ENCODE data around the gene ARHGAP23.

ARHGAP23 gene

DNA sequence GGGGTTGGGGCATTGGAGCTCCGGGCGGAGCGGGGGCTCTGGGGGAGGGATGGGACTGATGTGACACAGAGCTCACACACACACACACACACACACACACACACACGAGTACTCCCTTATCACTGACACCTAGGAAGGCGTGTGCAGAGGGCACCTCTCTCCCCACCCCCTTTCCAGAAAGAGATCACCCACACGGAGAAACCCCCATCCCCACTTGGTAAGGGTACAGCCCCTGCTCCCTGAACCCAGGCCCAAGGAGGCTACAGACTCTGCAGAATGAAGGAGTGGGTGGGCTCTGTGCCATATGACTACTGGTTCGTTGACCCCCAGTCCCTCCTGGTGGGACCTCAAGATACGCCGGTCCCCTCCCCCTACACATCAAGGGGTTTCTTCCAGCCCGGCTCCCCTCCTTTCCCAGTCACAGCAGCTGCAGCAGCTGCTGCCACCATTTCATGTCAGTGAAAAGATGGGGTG lies 8.7 kb upstream of the ARHGAP23 start:
- DNase-seq (ENCODE audit: low read depth): no peak
- H3K4me3 ChIP-seq (ENCODE audit: low read depth, low read length): peak overlapping the region; percentile 35

GRCh38 chr17:38420518-38420917 lies 7.7 kb upstream of the ARHGAP23 start:
- H3K4me3 ChIP-seq (ENCODE audit: low read depth, low read length): no peak overlapping the region

DNA sequence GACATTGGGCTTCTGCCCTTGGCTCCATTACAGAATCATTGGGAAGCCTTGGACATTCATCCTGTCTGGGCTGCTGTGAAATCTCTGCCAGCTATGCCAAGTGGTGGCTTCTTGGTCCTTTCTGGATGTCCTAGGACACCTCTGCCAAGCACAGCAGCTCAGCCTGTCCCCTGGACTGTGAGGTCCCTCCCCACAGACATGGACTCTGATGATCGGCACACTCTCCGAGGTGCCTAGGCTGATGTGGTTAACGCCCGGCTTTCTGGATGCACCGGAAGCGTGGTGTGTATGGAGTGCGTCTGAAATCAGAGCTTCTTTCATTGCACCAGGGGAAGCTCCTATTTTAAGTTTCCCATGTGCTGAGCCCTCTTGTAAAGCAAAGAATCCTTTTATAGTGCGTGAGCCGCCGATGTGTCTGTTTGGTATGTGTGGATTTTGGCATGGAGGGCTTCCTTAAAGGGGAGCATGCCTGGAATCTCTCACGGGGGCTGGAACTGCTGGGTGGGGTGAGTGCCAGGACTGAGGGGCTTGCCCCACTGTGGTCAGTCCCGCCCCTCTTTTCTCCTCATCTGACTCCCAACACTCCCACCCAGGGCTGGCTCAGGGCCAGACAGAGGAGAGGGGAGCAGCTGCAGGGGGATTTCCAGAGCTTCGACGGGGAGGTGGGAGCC lies 7.0 kb upstream of the ARHGAP23 start:
- no peak overlapping the region for H3K4me3 ChIP-seq (ENCODE audit: low read depth, low read length)
- DNase-seq (ENCODE audit: low read depth): peak; percentile 42

More at GRCh38 chr17:38420518-38420917, 7.7 kb upstream of the ARHGAP23 start:
- DNase-seq (ENCODE audit: low read depth): no peak

DNA sequence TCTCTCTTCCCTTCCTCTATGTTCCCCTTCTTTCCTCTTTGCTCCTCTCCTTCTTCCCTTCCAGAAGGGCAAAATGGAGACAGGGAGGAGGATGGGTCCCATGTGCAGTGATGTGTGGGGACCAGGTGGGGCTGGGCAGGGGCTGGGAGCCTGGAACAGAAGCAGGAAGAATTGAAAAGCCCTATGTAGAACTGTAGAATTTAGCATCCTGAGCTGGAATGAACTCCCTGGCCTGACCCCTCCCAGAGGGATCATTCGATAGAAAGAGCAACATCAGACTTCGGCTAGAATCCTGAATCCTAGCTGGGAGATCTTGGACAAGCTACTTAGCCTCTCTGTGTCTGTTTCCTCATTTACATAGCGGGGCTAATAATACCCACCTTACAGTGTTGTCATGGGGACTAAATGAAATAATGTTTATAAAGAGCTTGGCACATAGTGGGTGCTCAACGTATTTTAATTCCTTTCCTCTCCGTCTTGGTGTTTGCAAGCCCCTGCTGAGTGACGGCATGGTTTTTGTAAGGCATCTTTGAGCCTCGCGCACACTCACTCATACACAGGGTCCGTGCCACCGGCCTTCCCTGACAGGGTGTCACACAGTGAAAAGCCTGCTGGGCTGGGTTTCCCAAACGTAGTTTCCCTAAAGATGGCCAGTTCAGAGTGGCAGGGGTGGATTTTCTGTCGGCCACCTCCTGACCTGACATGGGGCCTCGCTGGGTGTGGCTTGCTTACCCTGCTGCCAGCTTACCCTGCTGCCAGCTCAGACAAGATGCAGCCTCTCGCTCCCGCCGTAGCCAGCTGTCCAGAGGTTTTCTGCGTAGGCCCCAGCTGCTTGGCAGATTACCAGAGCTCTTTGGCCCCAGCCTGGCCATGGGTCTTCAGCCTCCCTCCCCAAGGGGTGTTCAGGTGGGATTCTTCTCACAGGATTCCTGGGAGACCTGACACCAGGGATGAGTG lies 6.1 kb upstream of the ARHGAP23 start:
- no peak overlapping the region for H3K4me3 ChIP-seq (ENCODE audit: low read depth, low read length)
- DNase-seq (ENCODE audit: low read depth): no peak

DNA sequence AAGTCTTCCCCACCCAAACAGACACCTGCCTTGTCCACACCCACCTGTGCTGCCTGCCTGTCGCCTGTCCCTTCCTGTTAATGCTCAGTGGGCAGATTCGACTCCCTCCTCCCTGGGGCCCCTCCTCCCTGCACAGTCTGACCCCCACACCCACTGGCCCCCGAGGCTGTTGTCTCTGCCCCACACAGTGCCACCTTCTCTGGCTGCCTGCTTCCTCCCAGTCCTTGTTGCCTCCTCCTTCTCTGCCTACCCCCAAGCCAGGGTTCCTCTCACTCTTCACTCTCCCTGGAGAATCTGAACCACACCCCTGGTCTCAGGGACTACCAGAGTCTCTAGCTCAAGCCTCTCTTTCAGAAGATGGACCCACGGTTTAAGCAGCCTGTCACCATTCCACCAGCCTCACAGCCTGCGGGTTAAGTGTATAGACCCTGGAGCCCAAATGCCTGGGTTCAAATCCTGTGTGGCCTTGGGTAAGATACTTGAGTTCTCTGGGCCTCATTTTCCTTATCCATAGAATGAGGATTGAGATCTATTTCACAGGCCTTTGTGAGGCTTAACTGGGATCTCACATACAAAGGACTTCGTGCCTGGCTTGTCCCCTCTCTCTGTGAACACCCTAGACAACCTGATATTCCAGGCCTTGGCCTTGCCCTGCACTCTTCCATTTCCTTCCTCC lies 3.8 kb upstream of the ARHGAP23 start:
- no peak for DNase-seq (ENCODE audit: low read depth)
- H3K4me3 ChIP-seq (ENCODE audit: low read depth, low read length): no peak overlapping the region

DNA sequence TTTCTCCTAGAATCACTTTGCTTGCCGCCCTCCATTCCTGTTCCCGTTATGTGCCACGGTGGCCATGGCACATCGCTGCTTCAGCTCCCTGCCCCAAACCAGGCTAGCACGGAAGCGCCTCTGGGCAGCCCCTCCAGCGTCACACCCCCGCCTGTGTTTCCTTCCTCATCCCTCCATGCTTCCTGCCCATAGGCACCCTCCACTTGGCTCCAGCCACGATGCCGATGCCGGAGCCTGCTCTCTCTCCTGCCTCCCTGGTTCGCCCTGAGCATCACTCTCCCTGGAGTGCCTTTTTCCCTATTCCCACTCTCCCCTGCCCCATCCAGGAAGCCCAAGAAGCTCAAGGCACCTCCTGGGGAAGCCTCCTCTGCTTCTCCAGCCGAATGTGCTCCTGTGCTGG lies 3.2 kb upstream of the ARHGAP23 start:
- no peak for DNase-seq (ENCODE audit: low read depth)
- no peak overlapping the region for H3K4me3 ChIP-seq (ENCODE audit: low read depth, low read length)

- no peak for DNase-seq (ENCODE audit: low read depth)
- H3K4me3 ChIP-seq (ENCODE audit: low read depth, low read length): no peak overlapping the region
These were observed 2.5 kb upstream of the ARHGAP23 start for GRCh38 chr17:38425744-38426143.

DNA sequence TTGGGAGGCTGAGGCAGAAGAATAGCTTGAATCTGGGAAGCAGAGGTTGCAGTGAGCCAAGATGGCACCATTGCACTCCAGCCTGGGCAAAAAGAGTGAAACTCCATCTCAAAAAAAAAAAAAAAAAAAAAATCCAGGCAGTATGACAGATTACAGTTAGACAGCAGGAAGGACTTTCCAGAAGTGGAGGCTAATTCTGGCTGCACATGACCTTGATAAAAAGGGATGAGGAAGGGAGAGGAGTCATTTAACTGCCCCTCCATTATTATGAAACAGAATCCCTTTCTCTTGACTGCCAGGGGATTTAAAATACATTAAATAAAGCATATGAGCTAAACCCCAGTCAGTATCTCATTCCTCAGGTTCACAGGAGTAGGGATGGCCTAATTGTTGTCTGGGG lies 1.8 kb upstream of the ARHGAP23 start:
- no peak overlapping the region for H3K4me3 ChIP-seq (ENCODE audit: low read depth, low read length)
- DNase-seq (ENCODE audit: low read depth): no peak

DNA sequence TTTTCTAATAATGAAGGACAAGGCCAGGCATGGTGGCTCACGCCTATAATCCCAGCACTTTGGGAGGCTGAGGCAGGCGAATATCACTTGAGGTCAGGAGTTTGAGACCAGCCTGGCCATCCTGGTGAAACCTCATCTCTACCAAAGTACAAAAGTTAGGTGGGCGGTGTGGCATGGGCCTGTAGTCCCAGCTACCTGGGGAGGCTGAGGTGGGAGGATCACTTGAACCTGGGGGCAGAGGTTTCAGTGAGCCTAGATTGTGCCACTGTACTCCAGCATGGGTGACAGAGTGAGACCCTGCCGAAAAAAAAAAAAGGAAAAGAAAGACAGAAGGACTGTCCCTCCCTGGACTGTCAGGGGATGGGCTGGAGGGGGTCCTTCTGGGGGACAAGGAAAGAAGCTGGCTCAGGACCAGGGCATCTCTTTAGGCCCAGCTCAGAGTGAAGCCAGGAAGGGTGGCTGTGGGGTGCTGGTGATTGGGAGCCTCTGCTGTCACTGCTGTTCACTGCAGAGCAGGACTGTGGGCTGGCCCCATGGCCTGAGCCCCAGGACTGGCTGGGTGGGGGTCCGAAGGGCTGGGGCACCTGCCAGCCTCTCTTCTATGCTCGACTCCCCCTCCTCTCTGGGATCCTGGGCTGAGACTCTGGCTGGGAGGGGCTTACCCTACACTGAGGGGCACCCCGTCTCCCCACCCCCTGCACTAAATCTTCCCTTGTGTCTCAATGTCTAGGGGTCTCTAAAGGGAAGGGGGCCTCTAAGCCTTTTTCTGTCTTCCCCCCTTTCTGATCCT lies 909 bp upstream of the ARHGAP23 start:
- H3K4me3 ChIP-seq (ENCODE audit: low read depth, low read length): peak overlapping the region; percentile 84
- no peak for DNase-seq (ENCODE audit: low read depth)

DNA sequence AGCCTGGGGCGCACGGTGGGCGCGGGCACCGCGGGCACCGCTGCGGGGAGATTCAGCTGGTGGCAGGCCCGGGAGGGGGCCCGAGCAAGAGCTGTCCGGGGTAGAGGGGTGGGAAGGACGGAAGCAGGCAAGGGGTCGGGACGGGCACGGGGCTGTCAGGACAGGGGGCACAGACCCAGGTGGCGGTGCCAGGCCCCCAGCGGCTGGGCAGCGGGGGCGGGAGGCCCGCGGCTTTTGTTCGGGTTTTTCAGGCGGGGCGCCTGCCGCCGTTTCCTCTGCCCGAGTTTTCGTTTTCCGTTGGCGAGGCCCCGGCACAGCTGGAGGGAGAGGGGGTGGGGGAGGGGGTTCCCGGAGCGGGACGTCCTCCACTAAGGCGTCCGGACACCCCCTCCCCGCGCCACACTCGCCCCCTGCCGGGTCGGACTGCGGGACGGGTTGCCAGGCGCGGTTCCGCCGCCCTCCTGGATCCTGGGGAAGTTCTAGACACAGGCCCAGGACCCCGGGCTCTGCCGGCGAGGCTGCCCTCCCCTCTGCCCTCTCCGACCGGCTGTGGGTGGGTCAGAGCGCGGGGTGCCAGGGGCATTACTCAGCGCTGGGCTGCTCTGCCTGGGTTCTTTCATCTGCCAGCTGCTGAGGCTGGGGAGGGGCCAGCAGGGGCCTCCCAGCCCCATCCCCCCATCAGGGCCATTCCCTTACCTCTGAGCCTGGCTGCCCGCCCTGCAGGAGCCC lies 543 bp downstream of the ARHGAP23 start:
- no peak for DNase-seq (ENCODE audit: low read depth)
- peak overlapping the region; percentile 84 for H3K4me3 ChIP-seq (ENCODE audit: low read depth, low read length)

- peak overlapping the region; percentile 84 for H3K4me3 ChIP-seq (ENCODE audit: low read depth, low read length)
- DNase-seq (ENCODE audit: low read depth): no peak
These were observed 1.3 kb downstream of the ARHGAP23 start for GRCh38 chr17:38429476-38430100.

- DNase-seq (ENCODE audit: low read depth): no peak
- no peak overlapping the region for H3K4me3 ChIP-seq (ENCODE audit: low read depth, low read length)
These were observed 2.1 kb downstream of the ARHGAP23 start for GRCh38 chr17:38430316-38430715.

DNA sequence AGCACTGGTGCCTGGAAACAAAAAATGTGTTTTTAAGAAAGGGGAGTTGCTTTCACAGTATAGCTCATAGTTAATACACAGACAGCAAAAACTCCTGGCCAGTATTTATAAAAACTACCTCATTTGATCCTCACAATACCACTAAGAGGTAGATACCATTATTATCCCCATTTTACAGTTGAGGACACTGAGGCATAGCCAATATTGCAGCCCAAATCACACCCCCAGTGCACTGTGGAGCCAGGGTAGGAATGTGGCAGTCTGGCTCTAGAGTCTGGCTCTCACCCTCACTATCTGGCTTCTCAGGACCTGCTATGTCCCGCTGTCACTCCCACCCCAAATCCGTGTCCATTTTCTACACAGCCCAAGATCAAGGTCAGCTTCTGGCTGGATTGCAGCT lies 2.6 kb downstream of the ARHGAP23 start:
- DNase-seq (ENCODE audit: low read depth): no peak

DNA sequence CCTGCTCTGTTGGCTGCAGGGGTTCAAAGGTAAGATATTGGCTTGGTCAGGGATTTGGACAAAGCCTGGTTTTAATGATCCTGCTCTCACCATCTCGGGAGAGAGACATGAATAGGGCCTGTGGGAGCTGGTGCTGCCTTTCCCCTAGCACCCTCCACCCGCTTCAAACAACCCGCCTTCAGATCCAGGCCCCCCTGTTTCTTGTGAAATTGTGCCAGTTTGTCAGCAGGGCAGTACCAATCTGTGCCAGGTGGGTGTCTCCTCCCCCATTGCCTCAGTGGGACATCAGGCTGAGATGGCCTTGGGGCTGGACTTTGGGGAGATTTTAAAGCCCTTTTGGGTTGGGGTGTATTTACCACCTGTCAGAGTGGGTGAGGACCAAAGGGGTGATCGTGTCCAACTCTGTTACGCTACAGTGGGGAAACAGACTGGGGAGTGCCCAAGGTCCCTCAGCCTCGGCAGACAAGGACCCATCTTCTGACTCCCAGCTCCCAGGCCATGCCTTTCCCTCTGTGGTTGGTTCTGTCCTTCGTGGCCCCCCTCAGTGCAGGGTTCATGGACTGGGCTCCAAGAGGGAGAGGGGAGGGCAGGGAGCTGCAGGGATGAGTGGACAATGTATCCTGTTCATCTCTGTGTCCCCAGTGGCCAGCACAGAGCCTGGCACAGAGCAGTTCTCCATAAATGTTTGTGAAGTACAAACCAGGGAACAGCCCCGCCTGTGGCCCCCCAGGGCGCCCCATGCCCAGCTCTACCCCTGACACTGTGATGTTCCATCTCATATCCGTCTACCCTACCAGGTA lies 3.3 kb downstream of the ARHGAP23 start:
- no peak for DNase-seq (ENCODE audit: low read depth)
- H3K4me3 ChIP-seq (ENCODE audit: low read depth, low read length): no peak overlapping the region

More for the DNA sequence above, 2.6 kb downstream of the ARHGAP23 start:
- no peak overlapping the region for H3K4me3 ChIP-seq (ENCODE audit: low read depth, low read length)

- H3K4me3 ChIP-seq (ENCODE audit: low read depth, low read length): no peak overlapping the region
- DNase-seq (ENCODE audit: low read depth): no peak
These were observed 6.0 kb downstream of the ARHGAP23 start for GRCh38 chr17:38434178-38434665.

DNA sequence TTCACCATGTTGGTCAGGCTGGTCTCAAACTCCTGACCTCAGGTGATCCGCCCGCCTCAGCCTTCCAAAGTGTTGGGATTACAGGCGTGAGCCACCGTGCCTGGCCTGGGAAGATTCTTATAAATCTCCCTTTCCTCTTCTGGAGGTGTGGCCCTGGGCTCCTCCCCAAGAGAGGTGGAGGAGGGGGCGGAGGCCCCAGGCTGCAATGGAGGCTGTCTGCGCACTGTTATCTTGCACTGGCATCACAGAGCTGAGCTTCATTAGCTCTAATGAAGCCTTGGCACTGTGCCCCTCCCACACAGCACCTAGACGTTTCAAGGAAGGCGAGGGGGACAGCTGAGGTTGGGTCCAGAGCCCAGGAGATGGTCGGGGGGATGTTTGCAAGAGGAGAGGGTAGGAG lies 7.5 kb downstream of the ARHGAP23 start:
- no peak for DNase-seq (ENCODE audit: low read depth)
- no peak overlapping the region for H3K4me3 ChIP-seq (ENCODE audit: low read depth, low read length)

- H3K4me3 ChIP-seq (ENCODE audit: low read depth, low read length): no peak overlapping the region
- DNase-seq (ENCODE audit: low read depth): no peak
These were observed 8.1 kb downstream of the ARHGAP23 start for GRCh38 chr17:38436386-38436785.
